HCT116 (cell line): Measurements from ENCODE around the gene WSCD1.

Source experiments
- CEBPB ChIP-seq: IDR thresholded peaks from 2 replicates; pipeline ENCODE4 v1.6.1; 2012; ENCODE audit warnings: low read depth
- EGR1 ChIP-seq: IDR thresholded peaks from 2 replicates; pipeline ENCODE4 v1.6.1; 2012; ENCODE audit warnings: low read depth
- EZH2 ChIP-seq: fragments of 200-600 bp; sonication (generic); IDR thresholded peaks from 2 replicates; pipeline ENCODE4 v1.6.1; 2017; ENCODE audit warnings: antibody characterized with exemption, mixed run types
- EZH2phosphoT487 ChIP-seq: fragments of 200-600 bp; IDR thresholded peaks from 2 replicates; pipeline ENCODE4 v1.6.1; 2018; ENCODE audit warnings: antibody characterized with exemption, borderline replicate concordance
- POLR2A ChIP-seq: IDR thresholded peaks from 2 replicates; pipeline ENCODE4 v1.7.0; 2011; ENCODE audit warnings: borderline replicate concordance; ENCODE audit not compliant: insufficient read depth, insufficient read length; ENCODE audit errors: extremely low read depth
- TCF7L2 ChIP-seq: IDR thresholded peaks from 2 replicates; pipeline ENCODE4 v1.7.0; 2011; ENCODE audit warnings: borderline replicate concordance, inconsistent platforms; ENCODE audit not compliant: insufficient read depth, insufficient read length; ENCODE audit errors: extremely low read depth
- TF ChIP-seq, protein P1 (sequence below), 3 experiments: fragments of 200-600 bp in 1 of 3; sonication (generic) in 1 of 3; IDR thresholded peaks in 2 of 3; conservative IDR thresholded peaks in 1 of 3; 2 replicates each; pipeline ENCODE4 v1.5.1; 2012 to 2017; ENCODE audit warnings: low read depth in 2 of 3, low read length in 2 of 3, antibody characterized with exemption in 1 of 3, borderline replicate concordance in 1 of 3, control low read depth in 1 of 3, mild to moderate bottlenecking in 1 of 3, mixed read lengths in 1 of 3, mixed run types in 1 of 3, moderate library complexity in 1 of 3; ENCODE audit not compliant: insufficient read depth in 1 of 3

DNA sequence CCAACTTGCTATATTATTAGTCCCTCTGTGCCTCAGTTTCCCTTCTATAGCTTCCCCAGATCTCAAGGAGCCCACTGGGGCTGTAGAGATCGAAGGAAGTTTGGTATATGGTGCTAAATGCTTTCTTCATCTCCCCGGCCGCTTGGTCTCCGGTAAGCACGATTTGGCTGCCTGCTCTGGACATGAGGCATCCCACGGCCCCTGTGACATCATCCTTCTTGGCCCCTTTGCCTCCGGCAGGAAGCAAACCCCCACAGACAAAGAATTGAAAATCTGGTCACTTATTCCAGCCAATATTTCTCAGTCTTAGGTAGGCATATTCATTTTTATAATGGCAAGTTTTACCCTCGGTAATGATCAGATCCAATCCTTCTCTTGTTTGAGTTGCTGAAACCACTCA, 65.8 kb downstream of the WSCD1 start:
- TF ChIP-seq, protein P1, sequence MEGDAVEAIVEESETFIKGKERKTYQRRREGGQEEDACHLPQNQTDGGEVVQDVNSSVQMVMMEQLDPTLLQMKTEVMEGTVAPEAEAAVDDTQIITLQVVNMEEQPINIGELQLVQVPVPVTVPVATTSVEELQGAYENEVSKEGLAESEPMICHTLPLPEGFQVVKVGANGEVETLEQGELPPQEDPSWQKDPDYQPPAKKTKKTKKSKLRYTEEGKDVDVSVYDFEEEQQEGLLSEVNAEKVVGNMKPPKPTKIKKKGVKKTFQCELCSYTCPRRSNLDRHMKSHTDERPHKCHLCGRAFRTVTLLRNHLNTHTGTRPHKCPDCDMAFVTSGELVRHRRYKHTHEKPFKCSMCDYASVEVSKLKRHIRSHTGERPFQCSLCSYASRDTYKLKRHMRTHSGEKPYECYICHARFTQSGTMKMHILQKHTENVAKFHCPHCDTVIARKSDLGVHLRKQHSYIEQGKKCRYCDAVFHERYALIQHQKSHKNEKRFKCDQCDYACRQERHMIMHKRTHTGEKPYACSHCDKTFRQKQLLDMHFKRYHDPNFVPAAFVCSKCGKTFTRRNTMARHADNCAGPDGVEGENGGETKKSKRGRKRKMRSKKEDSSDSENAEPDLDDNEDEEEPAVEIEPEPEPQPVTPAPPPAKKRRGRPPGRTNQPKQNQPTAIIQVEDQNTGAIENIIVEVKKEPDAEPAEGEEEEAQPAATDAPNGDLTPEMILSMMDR (IDR thresholded peaks at IDR 0.05 in 2 of 3, conservative IDR thresholded peaks at IDR 0.05 in 1 of 3; ENCODE audit: borderline replicate concordance in 1 of 3, insufficient read depth in 1 of 3, low read depth in 2 of 3, low read length in 2 of 3): no peak
- TF ChIP-seq TCF7L2 (no peak), EGR1 (no peak), EZH2phosphoT487 (no peak), CEBPB (no peak), EZH2 (no peak), POLR2A (no peak)
